GM18951 (cell line): ENCODE results near the gene LDLRAP1.

ENCODE experiments used
- POLR2A ChIP-seq: IDR thresholded peaks from 4 replicates; pipeline ENCODE4 v1.6.1; 2011; ENCODE audit warnings: mild to moderate bottlenecking; ENCODE audit not compliant: insufficient read length, insufficient read depth; ENCODE audit errors: extremely low read depth
- in situ Hi-C: fragments of 300-500 bp; cut with MboI; formaldehyde crosslinking; loops from one replicate; pipeline ENCODE4 v1.12.0; 2022; ENCODE audit warnings: low sequenced_read_pairs, mixed read lengths, inconsistent platforms; ENCODE audit not compliant: unreplicated experiment

LDLRAP1 gene

DNA sequence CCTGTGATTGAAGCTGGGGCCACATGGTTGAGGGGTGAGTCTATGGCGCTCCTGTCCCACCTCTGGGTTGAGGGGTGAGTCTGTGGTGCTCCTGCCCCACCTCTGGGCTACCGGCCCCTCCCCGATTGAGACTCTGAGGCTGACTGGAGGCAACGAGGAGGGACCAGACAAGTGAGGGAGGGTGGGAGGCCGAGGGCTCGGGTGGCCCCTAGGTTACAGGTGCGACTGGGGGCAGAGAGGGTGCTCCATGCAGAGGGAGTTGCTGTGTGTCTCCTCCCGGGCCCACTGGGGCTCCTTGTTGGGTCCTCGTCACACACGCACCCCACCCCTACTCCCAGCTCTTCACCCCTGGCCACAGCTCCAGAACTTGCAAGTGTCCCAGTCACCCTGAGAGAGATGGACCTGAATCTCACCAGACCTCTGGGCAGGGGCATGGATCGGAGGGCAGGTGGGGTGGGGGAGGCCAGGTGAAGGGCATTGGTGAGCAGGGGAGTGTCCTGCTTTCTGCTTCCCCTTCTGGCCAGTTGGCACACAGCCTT is 12.8 kb downstream of the LDLRAP1 start:
- in situ Hi-C loops, result no loop called here
- TF ChIP-seq POLR2A, result no peak

DNA sequence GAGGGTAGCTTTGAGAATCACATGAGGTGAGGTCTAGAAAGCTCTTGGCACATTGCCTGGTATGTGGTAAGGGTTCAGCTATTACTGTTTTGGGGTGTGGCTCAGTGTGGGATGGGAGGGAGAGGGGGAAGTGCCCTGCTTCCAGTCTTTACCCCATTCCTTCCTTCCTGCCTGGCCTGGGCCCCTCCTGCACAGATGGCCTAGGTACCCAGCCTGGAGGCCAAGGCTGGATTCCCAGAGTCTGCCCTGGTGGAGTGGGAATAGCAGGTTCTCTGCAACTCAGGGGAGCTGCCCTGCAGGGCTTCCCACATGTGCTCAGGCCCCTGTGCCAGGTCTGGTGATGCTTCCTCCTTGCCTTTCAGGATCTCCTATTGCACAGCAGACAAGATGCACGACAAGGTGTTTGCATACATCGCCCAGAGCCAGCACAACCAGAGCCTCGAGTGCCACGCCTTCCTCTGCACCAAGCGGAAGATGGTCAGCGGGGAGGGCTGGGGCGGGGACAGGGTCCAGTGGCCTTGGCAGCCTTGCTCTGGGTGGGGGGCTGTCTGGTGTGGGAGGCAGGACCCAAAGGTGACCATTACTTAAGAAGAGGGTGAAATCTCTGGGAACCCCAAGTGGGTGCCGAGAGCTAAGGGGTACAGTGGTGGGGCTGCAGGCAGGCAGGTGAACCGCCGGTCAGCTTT is 13.5 kb downstream of the LDLRAP1 start:
- no peak for TF ChIP-seq POLR2A
- in situ Hi-C loops, result no loop called here

DNA sequence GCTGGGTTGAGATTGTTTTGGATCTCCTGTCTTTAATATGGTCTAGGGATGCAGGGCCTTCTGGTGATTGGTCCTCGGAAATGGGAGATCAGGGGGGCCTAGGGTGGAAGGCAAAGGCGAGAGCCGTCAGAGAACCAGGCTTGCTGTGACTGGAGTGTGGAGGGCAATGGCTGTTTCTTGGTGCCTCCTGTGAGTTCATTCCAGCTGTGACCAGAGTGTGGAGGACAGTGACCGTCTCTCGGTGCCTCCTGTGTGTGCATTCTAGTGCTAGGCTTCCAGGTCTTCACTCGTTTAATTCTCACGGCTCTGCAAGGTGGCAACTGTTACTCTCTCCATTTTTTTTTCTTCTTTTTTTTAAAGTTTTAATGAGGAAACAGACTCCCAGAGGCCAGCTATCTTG is 14.1 kb downstream of the LDLRAP1 start:
- in situ Hi-C loops, result no loop called here
- no peak for TF ChIP-seq POLR2A

DNA sequence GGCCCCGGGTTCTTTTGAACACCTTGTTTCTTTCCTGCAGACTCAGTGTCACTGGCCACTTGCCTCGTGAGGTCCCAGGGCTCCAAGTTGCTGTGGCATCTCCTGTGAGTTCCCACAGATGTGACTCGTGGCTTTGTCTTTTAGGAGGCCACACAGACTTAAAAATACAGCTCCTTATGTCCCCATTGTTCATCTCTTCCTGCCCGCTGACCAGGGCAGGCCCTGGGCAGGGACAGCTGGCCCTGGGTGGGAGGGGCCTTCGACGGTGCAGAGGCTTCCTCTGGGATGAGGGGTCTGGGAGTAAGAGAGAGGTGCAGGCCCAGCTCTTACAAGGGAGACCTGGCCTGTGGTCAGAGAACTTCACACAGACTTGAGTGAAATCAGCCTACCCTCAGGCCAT is 15.6 kb downstream of the LDLRAP1 start:
- in situ Hi-C loops, result no loop called here

DNA sequence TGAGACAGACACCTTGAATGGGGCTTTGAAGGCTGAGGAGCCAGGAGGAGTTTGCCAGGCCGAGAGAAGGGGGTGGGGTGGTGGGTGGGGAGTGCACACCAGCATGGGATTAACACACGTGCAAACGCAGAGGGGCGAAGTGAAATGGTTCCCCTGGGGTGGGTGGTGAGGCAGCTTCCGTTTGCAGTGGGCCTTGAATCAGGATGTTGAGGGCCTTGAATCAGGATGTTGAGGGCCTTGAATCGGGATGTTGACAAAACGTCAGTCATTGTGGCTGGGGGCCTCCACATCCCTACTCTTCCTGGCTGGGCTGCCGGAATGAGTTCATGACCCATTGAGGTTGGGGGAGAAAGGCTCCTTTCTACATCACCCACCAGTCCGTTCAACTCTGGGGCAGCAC is 16.6 kb downstream of the LDLRAP1 start:
- in situ Hi-C loops, result no loop called here

More for the DNA sequence above, 15.6 kb downstream of the LDLRAP1 start:
- TF ChIP-seq POLR2A, result no peak

DNA sequence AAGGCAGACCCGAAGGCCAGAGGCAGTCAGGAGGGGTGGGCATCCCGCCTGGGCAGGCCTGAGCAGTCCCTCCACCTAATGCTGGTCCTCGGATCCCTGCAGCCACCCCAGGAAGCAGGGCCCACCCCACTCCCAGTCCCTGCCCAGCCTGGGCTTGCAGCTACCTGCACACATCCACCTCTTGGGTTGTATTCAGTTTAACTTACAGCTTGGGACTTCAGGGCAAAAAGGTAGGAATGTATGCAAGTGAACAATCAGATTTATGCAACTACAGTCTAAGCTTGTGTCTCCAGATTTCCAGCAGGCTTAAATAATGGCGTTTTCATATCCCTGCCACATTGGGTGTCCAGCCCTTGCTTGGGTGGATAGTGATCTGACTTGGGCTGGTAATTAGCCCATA is 17.4 kb downstream of the LDLRAP1 start:
- in situ Hi-C loops, result no loop called here
- no peak for TF ChIP-seq POLR2A

More for the DNA sequence above, 16.6 kb downstream of the LDLRAP1 start:
- TF ChIP-seq POLR2A, result no peak

DNA sequence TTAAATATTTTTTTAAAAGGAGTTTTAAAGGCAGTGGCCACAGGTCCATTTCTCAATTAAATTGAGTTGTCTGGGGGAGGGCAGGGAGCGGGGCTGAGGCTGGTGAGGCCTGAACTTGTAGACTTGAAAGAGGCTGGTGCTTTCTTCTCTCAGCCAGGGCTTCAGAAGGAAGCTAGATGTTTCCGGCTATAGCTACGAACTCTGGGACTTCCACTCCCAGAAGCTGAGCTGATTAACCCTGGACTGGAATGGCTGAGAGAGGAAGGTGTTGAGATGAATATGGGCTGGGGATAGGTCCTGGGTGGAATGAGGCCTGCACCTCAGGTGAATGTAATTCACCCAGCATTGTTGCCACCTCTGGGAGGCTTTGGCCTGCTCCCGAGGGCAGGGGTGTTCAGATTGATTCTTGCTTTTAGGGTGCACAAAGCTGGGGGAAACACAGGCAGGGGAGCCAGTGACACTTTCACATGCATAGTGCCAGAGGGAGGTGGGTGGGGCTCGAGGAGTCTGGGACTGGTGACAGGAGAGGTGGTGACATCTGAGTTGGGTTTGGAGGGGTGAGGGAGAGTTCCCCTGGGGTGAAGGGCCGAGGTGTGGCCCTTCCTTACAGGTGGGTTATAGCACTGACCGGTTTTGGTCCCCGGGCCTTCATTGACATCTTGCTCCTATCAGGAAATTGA is 18.2 kb downstream of the LDLRAP1 start:
- in situ Hi-C loops, result no loop called here

DNA sequence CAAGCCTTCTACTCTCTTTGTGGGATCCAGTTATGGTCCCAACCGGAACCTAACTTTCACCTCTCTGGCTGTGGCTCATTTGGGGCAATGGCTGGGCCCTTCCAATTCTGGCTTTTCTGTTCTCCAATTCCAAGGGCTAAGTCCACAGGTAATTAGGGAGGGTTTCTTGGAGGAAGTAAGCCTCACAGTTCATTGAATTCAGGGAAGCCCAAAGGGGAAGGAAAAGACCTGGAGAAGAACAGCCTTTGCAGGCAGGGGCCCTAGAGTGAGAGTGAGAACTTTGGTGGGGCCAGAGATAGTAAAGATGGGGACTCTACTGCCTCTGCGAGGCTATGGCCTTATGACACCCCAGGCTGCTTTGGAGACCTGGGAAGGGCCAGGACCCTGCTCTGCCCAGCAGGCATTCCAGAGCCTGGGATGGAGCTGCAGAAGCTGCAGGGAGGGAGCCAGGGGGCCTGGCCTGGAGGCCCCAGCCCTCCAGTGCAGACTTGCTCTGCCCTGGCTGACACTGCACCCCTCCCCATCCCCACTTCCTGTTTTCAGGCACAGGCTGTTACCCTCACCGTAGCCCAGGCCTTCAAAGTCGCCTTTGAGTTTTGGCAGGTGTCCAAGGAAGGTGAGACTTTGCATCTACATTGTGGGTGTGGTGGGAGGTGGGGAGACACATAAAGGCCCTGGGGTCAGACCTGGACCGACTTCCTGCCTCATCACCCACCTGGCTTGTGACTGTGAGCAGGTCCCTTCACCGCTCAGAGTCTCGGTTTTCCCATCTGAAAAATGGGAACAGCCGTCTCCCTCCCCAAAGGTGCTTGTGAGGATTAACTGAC is 18.9 kb downstream of the LDLRAP1 start:
- in situ Hi-C loops, result no loop called here
- no peak for TF ChIP-seq POLR2A

More for the DNA sequence above, 18.2 kb downstream of the LDLRAP1 start:
- no peak for TF ChIP-seq POLR2A

DNA sequence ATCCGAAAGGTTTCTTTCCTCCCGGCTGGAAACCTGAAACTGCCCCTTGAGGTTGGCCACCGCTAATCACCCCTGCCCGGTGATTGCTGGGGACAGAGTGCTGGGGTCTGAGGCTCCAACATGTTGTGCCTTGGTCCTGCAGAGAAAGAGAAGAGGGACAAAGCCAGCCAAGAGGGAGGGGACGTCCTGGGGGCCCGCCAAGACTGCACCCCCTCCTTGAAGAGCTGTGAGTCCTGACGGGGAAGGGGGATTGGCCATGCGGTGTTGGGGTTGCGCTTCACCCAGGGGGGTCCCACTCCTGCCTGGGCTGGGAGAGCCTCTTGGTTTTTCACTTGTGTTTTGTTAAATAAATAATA is 19.5 kb downstream of the LDLRAP1 start:
- TF ChIP-seq POLR2A, result no peak
- in situ Hi-C loops, result no loop called here

DNA sequence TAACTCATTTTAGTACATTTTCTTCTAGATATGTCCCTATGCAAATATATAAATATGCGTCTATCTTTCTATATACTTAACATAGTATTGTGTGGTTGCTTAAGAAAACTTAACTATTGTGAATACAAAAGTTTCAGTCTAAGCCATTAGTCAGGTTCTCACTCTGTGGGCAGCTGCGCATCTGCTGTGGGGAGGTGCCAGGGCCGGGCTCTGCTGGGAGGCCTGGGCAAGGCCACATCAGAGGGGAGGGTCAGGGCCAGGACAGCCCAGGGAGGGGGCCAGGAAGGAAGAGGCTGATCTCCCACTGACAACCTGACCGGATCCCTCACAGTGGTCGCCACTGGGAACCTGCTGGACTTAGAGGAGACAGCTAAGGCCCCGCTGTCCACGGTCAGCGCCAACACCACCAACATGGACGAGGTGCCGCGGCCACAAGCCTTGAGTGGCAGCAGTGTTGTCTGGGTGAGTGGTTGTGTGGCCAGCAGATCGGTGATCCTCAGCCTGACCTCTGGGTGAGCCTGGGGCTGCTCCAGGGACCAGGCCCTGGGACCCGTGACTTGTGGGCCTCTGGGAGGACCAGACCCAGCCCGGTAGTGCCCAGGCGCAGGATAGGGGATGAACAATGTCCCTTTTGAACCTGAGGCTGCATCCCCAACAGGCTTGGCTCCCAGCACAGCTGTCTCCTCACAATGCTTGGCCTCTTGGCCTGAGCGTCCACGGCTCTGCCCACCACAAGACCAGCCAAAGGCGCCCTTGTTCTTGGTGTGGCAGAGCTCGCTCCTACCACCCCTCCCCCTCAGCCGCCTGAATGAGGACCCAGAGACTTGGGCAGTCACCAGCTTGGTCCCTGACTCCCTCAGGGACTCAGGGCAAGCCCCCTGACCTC is 20.2 kb downstream of the LDLRAP1 start:
- in situ Hi-C loops, result no loop called here

DNA sequence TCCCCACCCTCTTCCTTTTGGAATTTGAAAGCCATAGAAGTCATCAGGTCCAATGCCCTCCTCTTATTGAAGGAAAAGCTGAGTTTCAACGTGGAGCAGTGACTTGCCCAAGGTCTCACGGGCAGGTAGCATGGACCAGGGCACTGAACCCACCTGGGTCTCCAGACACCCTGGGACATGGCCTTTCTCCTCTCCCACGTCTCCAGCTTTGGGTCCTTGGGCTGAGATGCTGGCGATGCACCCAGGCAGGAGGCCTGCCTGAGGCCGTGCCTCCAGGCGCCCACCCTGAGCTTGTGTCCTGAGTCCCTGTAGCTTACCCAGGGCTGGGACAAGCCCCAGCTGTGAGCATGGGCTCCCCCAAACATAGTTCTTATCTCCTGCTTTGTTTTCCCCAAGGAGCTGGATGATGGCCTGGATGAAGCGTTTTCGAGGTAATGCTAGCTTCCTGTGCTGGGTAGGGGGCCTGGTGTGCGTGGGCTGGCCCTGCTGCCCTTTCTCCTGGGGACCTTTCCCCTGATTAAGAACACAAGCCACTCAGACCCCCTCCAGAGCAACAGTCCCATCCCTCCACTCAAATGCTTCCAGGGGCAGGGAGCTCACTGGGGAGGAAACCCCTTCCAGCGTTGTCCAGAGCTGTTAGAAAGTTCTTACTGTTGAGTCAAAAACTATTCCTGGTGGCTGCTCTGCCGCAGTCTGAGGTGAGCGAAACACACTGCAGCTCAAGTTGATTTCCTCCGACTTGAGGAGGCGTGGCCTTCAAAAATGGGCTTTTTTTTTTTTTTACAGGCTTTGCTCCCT is 21.6 kb downstream of the LDLRAP1 start:
- no peak for TF ChIP-seq POLR2A
- in situ Hi-C loops, result no loop called here

More for the DNA sequence above, 20.2 kb downstream of the LDLRAP1 start:
- no peak for TF ChIP-seq POLR2A

DNA sequence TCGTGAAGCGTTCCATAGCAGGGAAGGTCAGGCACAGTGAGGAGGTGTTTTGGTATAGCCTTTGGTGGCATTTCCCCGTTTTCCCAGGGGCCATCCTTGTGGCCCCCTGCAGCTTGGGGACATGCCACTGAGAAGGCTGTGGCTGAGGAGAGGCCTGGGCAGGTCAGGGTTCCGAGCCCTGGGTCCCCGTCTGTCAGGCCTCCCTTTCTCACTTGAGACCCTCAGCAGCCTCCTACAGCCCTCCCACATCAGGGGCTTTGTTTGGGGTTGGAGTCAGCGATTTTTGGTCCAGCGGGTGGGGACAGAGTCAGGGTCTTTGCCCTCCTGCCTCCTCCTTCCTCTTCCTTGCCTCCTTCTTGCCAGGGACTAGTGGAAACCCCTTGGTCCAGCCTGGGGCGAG is 22.2 kb downstream of the LDLRAP1 start:
- in situ Hi-C loops, result no loop called here
- TF ChIP-seq POLR2A, result no peak

DNA sequence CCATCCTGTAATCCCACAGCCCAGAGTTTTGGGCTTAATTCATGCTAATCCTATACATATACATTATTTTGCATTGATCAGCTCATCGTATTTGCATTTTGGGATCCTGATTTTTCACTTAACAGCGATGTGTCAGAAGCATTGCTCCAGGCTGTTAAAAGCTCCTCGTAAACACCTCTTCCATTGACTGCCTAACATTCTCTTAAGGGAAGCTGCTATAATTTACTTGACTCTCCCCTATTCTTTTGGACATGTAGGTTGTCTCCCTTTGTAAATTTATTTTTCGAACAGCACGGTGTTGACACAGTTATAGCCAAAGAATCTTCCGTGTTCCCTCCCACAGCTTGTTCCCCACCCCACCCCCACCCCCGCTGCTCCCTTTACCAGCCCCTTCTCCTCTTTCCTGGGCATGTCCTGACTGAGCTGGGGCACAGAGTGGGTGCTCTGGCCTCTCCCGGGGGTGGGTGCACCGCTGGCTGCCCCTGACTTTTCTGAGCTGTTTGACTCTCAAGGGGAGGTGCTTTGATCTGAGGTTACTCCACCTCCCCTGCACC is 22.8 kb downstream of the LDLRAP1 start:
- in situ Hi-C loops, result no loop called here
- TF ChIP-seq POLR2A, result no peak
